Right hindlimb (tissue), 1 donor: ENCODE data around the gene SFRP2.
A peak's percentile ranks its signal among the peaks of the same experiment; 100 is the strongest.

Experiments used
- DNase-seq: peaks from one replicate; pipeline ENCODE4 v3.0.0-alpha.2; 2018

SFRP2 gene

GRCh38 chr4:153788413-153789276, at the start of gene SFRP2:
SFRP2 (minus strand) TSS chr4:153789083; CDS start chr4:153788835, 248 bp downstream.
- DNase-seq = peak; percentile 75

- no peak for DNase-seq
Measured at GRCh38 chr4:153838564-153838963, 49.7 kb upstream of the SFRP2 start.

- no peak for DNase-seq
Measured at GRCh38 chr4:153834901-153835300, 46.0 kb upstream of the SFRP2 start.

- DNase-seq = no peak
Measured at GRCh38 chr4:153832720-153833287, 43.9 kb upstream of the SFRP2 start.

- no peak for DNase-seq
Measured at GRCh38 chr4:153832054-153832453, 43.2 kb upstream of the SFRP2 start.

- DNase-seq = no peak
Measured at GRCh38 chr4:153831245-153831644, 42.4 kb upstream of the SFRP2 start.

- no peak for DNase-seq
Measured at GRCh38 chr4:153825691-153826090, 36.8 kb upstream of the SFRP2 start.

- DNase-seq = no peak
Measured at GRCh38 chr4:153825126-153825525, 36.2 kb upstream of the SFRP2 start.

- no peak for DNase-seq
Measured at GRCh38 chr4:153824501-153824900, 35.6 kb upstream of the SFRP2 start.

GRCh38 chr4:153823483-153823882, 34.6 kb upstream of the SFRP2 start:
- no peak for DNase-seq

GRCh38 chr4:153822316-153822715, 33.4 kb upstream of the SFRP2 start:
- no peak for DNase-seq

GRCh38 chr4:153817466-153817865, 28.6 kb upstream of the SFRP2 start:
- no peak for DNase-seq

GRCh38 chr4:153816542-153816941, 27.7 kb upstream of the SFRP2 start:
- DNase-seq = no peak

- no peak for DNase-seq
Measured at GRCh38 chr4:153814789-153815188, 25.9 kb upstream of the SFRP2 start.

GRCh38 chr4:153809916-153810810, 21.3 kb upstream of the SFRP2 start:
- no peak for DNase-seq

GRCh38 chr4:153809307-153809706, 20.4 kb upstream of the SFRP2 start:
- no peak for DNase-seq

GRCh38 chr4:153808175-153808574, 19.3 kb upstream of the SFRP2 start:
- no peak for DNase-seq

GRCh38 chr4:153806073-153806472, 17.2 kb upstream of the SFRP2 start:
- no peak for DNase-seq

GRCh38 chr4:153804722-153805121, 15.8 kb upstream of the SFRP2 start:
- no peak for DNase-seq

GRCh38 chr4:153799694-153800074, 10.8 kb upstream of the SFRP2 start:
- no peak for DNase-seq

GRCh38 chr4:153798901-153799693, 10.2 kb upstream of the SFRP2 start:
- no peak for DNase-seq

- DNase-seq = no peak
Measured at GRCh38 chr4:153798420-153798819, 9.5 kb upstream of the SFRP2 start.

- no peak for DNase-seq
Measured at GRCh38 chr4:153794006-153794405, 5.1 kb upstream of the SFRP2 start.
